WTC11 (cell line): ENCODE data around the gene DCLRE1C. TPM values are rescaled to one million over a fixed set of nuclear protein-coding genes. Genes with fewer than 3 reads are reported as not detected.
"Not testable (repeated sequence)": the region's sequence is repeated elsewhere in the genome, so short reads cannot be mapped to it uniquely, and the experiment has no call there.

Source experiments
- ATAC-seq: fragments of 200-7000 bp; cut with Tn5 transposase; 2 replicates; pipeline ENCODE4 v1.10.0; 2021; ENCODE audit warnings: mild to moderate bottlenecking, moderate library complexity
- CTCF ChIA-PET: fragments of 300-600 bp; sonication (Branson Sonifier 250); formaldehyde crosslinking; loops from one replicate; lab custom pipeline; 2021; ENCODE audit warnings: antibody characterized with exemption; lab: Charles Lee
- POLR2A ChIA-PET: fragments of 350-600 bp; sonication (Branson Sonifier 250); formaldehyde crosslinking; loops from one replicate; lab custom pipeline; 2021; ENCODE audit warnings: antibody characterized with exemption; lab: Charles Lee
- DNase-seq: peaks from one replicate; pipeline ENCODE4 v3.0.0; 2021; ENCODE audit warnings: low spot score
- H3K27ac Mint-ChIP-seq: 2 replicates; pipeline ENCODE4 v1.8.0; 2021; ENCODE audit warnings: mixed read lengths
- H3K27me3 Mint-ChIP-seq: 2 replicates; pipeline ENCODE4 v1.8.0; 2021; ENCODE audit warnings: low read depth, mild to moderate bottlenecking, moderate library complexity, mixed read lengths
- H3K36me3 Mint-ChIP-seq: 2 replicates; pipeline ENCODE4 v1.8.0; 2021; ENCODE audit warnings: mixed read lengths
- H3K4me1 Mint-ChIP-seq: 2 replicates; pipeline ENCODE4 v1.8.0; 2022; ENCODE audit warnings: mixed read lengths
- H3K4me3 Mint-ChIP-seq: 2 replicates; pipeline ENCODE4 v1.8.0; 2021; ENCODE audit warnings: mild to moderate bottlenecking, moderate library complexity, mixed read lengths
- H3K9me3 Mint-ChIP-seq: 2 replicates; pipeline ENCODE4 v1.8.0; 2021; ENCODE audit warnings: mixed read lengths
- ATF6 ChIP-seq: sonication (generic); formaldehyde crosslinking; IDR thresholded peaks from 2 replicates; pipeline ENCODE4 v1.8.1; 2023; ENCODE audit warnings: mild to moderate bottlenecking, missing genetic modification reagents
- CREM ChIP-seq: sonication (generic); formaldehyde crosslinking; IDR thresholded peaks from 2 replicates; pipeline ENCODE4 v1.8.1; 2022; ENCODE audit warnings: mild to moderate bottlenecking, missing genetic modification reagents, moderate library complexity
- ESRRA ChIP-seq: sonication (generic); formaldehyde crosslinking; IDR thresholded peaks from 2 replicates; pipeline ENCODE4 v1.8.1; 2022; ENCODE audit warnings: mild to moderate bottlenecking, missing genetic modification reagents, borderline replicate concordance
- FOXK1 ChIP-seq: sonication (generic); formaldehyde crosslinking; IDR thresholded peaks from 2 replicates; pipeline ENCODE4 v1.8.0; 2022; ENCODE audit warnings: mild to moderate bottlenecking, moderate library complexity, missing genetic modification reagents
- GABPB1 ChIP-seq: sonication (generic); formaldehyde crosslinking; IDR thresholded peaks from 2 replicates; pipeline ENCODE4 v1.8.1; 2023; ENCODE audit warnings: mild to moderate bottlenecking, missing genetic modification reagents
- NFATC4 ChIP-seq: fragments of 250-450 bp; sonication (Bioruptor Pico); IDR thresholded peaks from 2 replicates; pipeline ENCODE4 v1.9.0; 2021; ENCODE audit warnings: mild to moderate bottlenecking
- NR1H2 ChIP-seq: sonication (generic); formaldehyde crosslinking; IDR thresholded peaks from 2 replicates; pipeline ENCODE4 v1.9.0; 2021; ENCODE audit warnings: mild to moderate bottlenecking, moderate library complexity, missing genetic modification reagents
- PREB ChIP-seq: sonication (generic); formaldehyde crosslinking; IDR thresholded peaks from 2 replicates; pipeline ENCODE4 v1.8.1; 2022; ENCODE audit warnings: mild to moderate bottlenecking, missing genetic modification reagents, moderate library complexity, borderline replicate concordance
- PRRX2 ChIP-seq: fragments of 250-450 bp; sonication (Bioruptor Pico); IDR thresholded peaks from 2 replicates; pipeline ENCODE4 v1.8.0; 2021; ENCODE audit warnings: mild to moderate bottlenecking
- RORB ChIP-seq: fragments of 250-450 bp; sonication (Bioruptor Pico); IDR thresholded peaks from 2 replicates; pipeline ENCODE4 v1.9.0; 2021; ENCODE audit warnings: mild to moderate bottlenecking
- SMAD3 ChIP-seq: sonication (generic); formaldehyde crosslinking; IDR thresholded peaks from 2 replicates; pipeline ENCODE4 v1.8.0; 2022; ENCODE audit warnings: missing genetic modification reagents, mild to moderate bottlenecking, borderline replicate concordance
- SP1 ChIP-seq: sonication (generic); formaldehyde crosslinking; conservative IDR thresholded peaks from 2 replicates; pipeline ENCODE4 v1.8.1; 2022; ENCODE audit warnings: missing genetic modification reagents
- ZNF263 ChIP-seq: sonication (generic); formaldehyde crosslinking; IDR thresholded peaks from 2 replicates; pipeline ENCODE4 v1.8.1; 2022; ENCODE audit warnings: low read depth, mild to moderate bottlenecking, moderate library complexity, missing genetic modification reagents
- ZNF416 ChIP-seq: fragments of 250-450 bp; sonication (Bioruptor Pico); IDR thresholded peaks from 2 replicates; pipeline ENCODE4 v1.9.0; 2021; ENCODE audit warnings: mild to moderate bottlenecking, inconsistent platforms
- ZSCAN18 ChIP-seq: fragments of 250-450 bp; sonication (Bioruptor Pico); IDR thresholded peaks from 2 replicates; pipeline ENCODE4 v2.1.2; 2022; ENCODE audit warnings: mild to moderate bottlenecking, moderate library complexity
- total RNA-seq: library from RNA; stranded (reverse); gene quantifications from 3 replicates; pipeline ENCODE4 v1.2.3, GENCODE V29; 2021

The DCLRE1C gene
- total RNA-seq, 1 experiment from 2014 or later: 4.3 TPM

GRCh38 chr10:14873090-14873760 is 80.7 kb downstream of the DCLRE1C start:
- POLR2A ChIA-PET: interaction anchor here (1.7 kb wide), 1 partner anchor 35 kb away, joined by 4 read pairs; the partner anchor contains the start of genes CDNF, HSPA14 and MSANTD7
- H3K4me1 Mint-ChIP-seq: peaks cover 19% of the 10 kb centered on the region
- H3K4me3 Mint-ChIP-seq: no peak overlapping the region
- ATAC-seq: no peak
- TF ChIP-seq NR1H2 (CRISPR knock-in tag): no peak
- no peak for TF ChIP-seq PRRX2 (CRISPR knock-in tag)
- no peak for TF ChIP-seq SMAD3
- TF ChIP-seq SP1 (CRISPR knock-in tag): no peak
- TF ChIP-seq GABPB1 (CRISPR knock-in tag): no peak
- TF ChIP-seq CREM (CRISPR knock-in tag): no peak
- no peak for TF ChIP-seq ZNF416
- no peak for TF ChIP-seq ZSCAN18
- no peak for TF ChIP-seq ATF6 (CRISPR knock-in tag)
- no peak for TF ChIP-seq NFATC4 (CRISPR knock-in tag)
- no peak for TF ChIP-seq FOXK1 (CRISPR knock-in tag)
- TF ChIP-seq, all 79 proteins: peak for 0
- Mint-ChIP-seq H3K27ac (no peak overlapping the region), H3K36me3 (peaks cover 16% of the 10 kb centered on the region), H3K27me3 (no peaks in the 10 kb centered on the region), H3K9me3 (no peaks in the 10 kb centered on the region)
- CTCF ChIA-PET: no interaction called here
- DNase-seq: no peak

GRCh38 chr10:14864871-14865270 is 89.0 kb downstream of the DCLRE1C start:
- ATAC-seq, POLR2A ChIA-PET: not testable (repeated sequence)

GRCh38 chr10:14864466-14864865 is 89.4 kb downstream of the DCLRE1C start:
- ATAC-seq, H3K27ac Mint-ChIP-seq, DNase-seq, H3K4me3 Mint-ChIP-seq, H3K9me3 Mint-ChIP-seq, CTCF ChIA-PET, H3K4me1 Mint-ChIP-seq, POLR2A ChIA-PET, H3K27me3 Mint-ChIP-seq: not testable (repeated sequence)
- H3K36me3 Mint-ChIP-seq: peaks cover 35% of the 10 kb centered on the region

More at GRCh38 chr10:14864871-14865270, 89.0 kb downstream of the DCLRE1C start:
- H3K4me3 Mint-ChIP-seq, H3K27ac Mint-ChIP-seq, DNase-seq, H3K27me3 Mint-ChIP-seq, H3K9me3 Mint-ChIP-seq, CTCF ChIA-PET, H3K4me1 Mint-ChIP-seq: not testable (repeated sequence)
- H3K36me3 Mint-ChIP-seq: peaks cover 39% of the 10 kb centered on the region

GRCh38 chr10:14860791-14861190 is 93.1 kb downstream of the DCLRE1C start:
- CTCF ChIA-PET: no interaction called here
- H3K4me1 Mint-ChIP-seq: no peaks in the 10 kb centered on the region

More at GRCh38 chr10:14860791-14861190, 93.1 kb downstream of the DCLRE1C start:
- Mint-ChIP-seq H3K4me3 (no peak overlapping the region), H3K27ac (no peak overlapping the region), H3K36me3 (peaks cover 31% of the 10 kb centered on the region), H3K9me3 (no peaks in the 10 kb centered on the region)
- POLR2A ChIA-PET: no interaction called here
- no peak for ATAC-seq
- DNase-seq: no peak
- TF ChIP-seq PREB (no peak), ESRRA (CRISPR knock-in tag) (no peak), SMAD3 (no peak), ZNF263 (CRISPR knock-in tag) (no peak), RORB (CRISPR knock-in tag) (no peak)
- TF ChIP-seq, all 79 proteins: peak for 0
- H3K27me3 Mint-ChIP-seq: no peaks in the 10 kb centered on the region
